ENCODE measurements around the gene NCBP2L.
A peak's percentile ranks its signal among the peaks of the same experiment; 100 is the strongest.
"Not testable (repeated sequence)": the region's sequence is repeated elsewhere in the genome, so short reads cannot be mapped to it uniquely, and the experiment has no call there.

NCBP2L gene

DNA sequence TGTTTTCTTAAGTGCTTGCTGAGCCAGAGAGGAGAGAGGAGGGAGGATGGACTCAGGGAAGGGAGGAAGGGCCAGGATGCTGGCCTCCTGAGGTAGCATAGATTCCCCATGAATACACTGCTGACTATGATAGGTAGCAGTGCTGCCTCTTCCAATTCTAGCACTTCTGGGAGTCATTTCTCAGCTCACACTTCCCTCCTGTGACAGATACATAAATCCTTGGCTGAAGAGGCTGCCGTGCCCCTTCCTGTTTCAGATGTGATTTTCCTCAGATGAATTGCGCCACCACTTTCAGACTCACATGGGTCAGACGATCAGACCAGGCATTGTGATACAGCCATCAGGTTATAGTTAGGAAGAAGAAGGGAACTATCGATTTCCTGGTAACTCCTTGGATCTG lies 24.3 kb upstream of the NCBP2L start:
- no peak for DNase-seq

DNA sequence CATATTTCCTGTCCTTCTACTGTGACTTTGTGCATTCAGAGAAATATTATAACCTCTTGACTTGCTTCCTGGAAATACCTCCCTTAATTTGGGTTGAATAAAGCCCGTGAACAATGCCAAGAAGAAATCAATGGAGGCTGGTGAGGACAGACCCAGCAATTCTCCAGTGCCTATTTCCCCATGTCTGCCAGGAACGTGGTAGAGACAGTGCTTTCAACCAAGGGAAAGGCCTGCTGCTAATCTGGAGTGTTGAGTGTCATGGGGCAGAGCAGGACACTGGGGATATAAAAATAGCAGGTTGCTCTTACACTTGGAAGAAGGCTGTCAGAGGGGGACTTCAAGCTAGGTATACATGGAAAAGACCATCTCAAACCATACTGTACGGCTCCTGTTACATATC lies 21.8 kb upstream of the NCBP2L start:
- no peak for DNase-seq

DNA sequence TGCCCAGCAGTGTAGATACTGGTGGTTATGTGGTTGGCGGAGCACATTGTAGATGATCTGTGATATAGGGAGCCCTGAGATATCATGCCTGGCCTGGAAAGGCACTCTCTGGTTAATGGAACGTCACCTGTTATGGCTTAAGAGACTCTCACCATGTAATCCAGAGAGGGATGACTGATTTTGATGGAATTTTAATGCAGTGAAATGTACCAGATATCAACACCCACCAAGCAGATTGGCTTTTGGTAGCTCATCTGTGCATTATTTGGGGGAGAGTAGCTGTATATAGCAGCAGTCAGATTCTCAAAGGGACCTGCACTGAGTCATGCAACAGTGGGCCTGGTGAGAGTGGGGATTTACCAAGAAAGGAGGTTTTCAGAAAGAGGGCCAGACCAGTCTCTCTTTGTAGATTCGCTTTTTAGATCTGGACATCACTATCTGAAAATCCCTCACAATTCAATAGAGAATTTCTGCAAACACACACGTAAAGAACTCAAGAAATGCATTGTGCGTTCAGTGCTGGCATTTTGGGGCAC lies 19.2 kb upstream of the NCBP2L start:
- DNase-seq: no peak

DNA sequence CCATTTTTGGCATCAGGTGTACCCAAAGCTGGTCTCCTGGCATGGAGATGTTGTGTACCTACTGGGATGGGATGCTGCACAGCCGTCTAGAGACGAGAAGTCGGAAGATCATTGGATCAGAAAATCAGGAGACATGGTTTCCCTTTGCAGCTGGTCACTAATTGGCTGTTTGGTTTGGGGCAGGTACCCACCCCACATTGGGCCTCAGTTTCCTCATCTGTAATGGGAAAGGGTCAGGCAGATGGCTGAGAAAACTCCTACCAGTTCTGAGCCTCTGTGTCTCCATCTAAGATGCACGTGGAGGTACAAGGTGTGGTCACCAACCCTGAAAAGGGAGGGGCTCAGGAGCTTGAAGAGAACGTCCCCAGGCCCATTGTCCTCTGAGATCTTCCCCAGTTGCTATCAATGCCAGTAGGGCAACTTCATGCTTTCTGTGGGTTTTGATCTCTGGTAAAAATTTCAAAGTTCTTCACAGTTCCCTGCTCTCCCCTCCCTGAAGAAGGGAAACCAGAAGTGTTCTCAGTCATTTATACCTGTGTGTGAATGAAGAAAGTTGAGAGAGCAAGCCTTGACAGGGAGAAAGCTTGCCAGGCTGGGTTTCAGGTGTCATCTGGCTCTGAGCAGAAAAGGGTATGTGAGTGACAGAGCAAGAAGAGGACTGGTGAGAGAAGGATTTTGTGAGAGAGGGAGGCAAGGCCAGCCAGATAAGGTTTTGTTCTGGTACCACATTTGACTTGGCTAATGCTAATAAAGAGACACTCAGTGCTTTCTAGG lies 17.0 kb upstream of the NCBP2L start:
- no peak for DNase-seq

DNA sequence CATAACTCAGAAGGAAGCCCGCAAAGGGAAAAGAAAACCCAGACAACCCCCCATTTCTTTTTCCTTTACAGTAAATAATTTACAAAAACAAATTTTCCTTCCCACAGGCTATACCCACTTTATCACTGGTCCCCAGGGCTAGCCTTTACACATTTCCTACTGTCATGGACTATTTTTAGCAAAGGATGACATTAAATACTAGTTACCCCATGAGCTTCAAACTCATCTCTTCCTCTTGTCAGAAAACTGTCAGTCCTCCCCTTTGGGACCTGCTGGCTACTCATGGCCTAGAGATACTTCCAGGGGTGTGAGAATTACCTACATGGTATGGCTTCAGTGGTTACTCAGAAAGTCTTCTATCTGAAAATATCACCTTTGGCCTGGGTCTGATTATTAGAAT lies 13.9 kb upstream of the NCBP2L start:
- DNase-seq: no peak

DNA sequence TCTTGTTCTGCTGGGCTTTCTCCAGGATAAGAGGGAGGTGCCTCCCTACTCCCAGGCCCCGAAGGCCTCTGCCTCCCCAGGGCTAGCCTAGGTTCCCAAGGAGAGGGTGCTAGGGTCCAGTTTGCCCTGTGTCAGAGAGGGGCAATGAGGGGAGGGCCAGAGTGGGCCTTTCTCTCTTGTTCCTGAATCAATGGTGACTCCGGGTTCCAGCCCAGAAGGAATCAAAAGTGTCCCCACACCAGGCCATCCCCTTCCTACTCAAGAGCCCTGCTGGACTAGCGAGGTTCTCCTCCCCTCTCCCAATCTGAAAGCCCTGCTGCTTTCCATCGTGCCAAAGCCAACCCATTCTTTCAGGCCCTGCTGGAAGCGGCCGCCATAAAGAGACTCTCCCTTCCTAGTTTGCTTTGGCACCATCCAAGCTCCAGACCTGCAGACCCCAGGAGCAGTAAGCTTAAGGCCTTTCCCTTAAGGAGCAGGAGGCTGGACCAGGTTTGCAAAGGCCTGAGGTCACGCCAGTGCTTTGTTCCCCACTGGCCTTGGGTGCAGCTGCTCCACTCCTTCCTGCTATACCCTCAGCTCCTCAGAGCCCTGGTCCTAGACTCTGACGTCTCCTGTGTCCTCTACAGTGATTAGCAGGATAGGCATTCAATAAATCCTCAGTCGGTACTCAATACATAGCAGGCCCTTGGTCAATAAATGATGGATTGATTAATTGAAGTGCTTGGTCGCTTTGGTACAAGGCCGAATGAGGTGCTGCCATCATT lies 12.5 kb upstream of the NCBP2L start:
- no peak for DNase-seq

DNA sequence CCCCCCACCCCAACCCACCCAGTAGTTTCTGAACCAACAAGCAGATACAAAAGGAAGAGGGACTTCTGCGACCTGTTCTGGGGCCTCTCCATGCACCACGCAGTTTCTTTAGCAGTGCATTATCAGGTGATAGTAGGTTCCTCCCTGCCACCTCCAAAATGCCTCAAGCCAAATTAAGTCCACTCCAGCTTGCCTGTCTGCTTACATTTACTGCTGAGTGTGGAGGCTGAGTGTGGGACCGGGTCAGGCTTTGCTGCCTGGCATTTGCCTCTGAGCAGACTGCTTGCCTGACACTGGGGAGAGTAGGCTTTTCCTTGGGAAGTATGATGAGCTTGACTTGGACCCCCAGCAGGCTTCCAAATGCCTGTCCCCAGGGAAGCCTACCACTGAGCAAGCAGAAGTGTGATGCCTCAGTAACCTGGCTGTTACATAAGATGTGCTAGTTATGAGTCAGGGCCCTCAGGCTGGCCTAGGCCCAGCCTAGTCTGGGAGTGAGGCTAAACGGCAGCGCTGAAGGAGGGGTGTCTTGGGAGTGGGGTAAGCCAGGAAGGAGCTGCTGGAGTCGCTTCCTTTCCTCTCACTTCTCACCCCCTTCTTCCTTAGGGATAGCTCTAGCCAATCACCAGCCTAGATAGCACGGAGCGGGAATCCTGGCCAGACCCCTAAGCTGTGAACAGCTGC lies 10.9 kb upstream of the NCBP2L start:
- DNase-seq: no peak

DNA sequence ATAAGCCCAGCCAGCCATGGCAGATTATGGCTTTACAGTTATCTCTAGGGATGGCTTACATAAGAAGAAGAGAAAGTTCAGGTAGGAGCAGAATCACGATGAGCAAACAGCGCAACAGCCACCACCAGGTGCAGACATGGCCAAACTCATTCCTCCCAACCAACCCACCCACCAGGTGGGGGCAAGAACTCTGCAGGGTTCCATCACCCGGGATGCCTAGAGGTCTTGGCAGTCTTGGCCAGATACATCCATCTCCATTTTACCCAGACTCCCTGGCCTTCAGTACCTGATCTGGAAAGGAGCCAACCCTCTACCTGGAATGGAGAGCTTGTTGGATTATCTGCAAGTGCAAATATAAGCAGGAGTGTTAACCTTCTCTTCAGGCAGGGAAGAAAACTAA lies 9.5 kb upstream of the NCBP2L start:
- DNase-seq: no peak

DNA sequence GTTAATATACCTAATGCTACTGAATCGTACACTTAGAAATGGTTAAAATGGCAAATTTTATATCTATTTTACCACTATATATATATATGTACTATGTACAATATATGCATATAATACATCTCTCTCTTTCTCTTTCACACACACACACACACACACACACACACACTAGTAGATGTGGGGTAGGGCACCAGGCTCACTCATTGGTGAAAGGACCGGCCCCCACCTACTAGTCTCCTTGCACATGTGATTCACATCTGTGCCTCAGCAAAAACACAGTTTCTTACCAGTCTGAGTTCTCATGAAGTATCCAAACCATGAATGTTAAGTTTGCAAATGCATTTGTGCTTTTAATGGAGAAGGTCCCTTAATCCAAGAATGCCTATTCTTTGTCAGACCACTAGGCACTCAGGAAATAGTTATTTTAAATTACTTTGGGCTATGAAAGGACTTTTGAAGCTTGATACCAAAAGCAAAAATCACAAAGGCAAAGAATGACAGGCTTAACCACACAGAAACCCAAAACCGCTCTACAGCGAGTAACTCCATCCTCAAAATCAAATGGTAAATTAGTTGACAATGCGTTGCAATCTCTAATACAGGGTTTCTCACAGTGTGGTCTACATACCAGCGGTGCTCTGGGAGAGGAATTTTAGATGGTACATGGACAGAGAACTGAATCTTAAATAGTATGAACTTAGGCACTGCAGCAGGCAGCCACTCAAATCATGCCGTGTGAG lies 7.8 kb upstream of the NCBP2L start:
- DNase-seq: no peak

DNA sequence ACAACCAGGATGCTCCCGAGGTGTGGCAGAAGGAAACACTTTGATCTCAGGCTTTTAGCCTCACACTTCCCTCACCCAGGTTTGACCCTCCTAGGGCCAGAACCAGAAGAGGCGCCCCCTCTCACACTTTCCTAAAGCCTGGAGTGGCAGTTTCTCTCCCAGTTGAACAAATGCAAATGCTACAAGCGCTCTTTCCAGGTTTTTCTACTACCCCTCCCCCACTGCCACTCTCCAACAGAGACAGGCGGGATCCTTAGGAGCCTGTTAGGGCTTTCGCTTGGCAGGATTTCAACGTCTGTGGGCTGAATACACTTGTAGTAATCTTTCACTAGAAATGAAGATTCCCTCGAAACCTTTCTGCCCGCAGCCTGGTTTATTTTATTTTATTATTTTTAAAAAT lies 4.3 kb upstream of the NCBP2L start:
- DNase-seq: no peak

DNA sequence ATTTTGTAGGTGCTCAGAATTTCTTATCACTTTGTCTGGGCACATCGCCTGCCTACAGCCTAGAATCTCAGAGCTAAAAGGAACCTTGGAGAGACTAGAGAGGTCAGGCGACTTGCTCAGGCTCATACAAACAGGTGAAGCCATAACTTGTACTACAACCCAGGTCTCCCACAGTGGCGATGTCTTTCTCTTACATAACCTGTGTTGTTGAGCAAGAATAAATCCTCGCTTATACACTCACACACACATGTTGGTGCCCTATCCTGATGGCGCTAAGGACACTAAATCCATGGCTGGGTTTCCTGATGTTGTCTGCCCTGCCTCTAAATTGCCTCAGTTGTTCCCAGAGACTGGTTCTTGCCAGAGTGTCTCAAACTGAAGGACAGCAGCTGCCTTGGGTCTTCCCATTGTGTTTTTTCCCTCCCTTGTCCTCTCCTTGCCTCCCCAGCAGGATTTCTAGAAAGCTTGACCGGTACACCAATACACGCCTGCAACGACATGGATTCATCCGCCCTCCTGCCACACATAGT lies 3.6 kb upstream of the NCBP2L start:
- DNase-seq: no peak

DNA sequence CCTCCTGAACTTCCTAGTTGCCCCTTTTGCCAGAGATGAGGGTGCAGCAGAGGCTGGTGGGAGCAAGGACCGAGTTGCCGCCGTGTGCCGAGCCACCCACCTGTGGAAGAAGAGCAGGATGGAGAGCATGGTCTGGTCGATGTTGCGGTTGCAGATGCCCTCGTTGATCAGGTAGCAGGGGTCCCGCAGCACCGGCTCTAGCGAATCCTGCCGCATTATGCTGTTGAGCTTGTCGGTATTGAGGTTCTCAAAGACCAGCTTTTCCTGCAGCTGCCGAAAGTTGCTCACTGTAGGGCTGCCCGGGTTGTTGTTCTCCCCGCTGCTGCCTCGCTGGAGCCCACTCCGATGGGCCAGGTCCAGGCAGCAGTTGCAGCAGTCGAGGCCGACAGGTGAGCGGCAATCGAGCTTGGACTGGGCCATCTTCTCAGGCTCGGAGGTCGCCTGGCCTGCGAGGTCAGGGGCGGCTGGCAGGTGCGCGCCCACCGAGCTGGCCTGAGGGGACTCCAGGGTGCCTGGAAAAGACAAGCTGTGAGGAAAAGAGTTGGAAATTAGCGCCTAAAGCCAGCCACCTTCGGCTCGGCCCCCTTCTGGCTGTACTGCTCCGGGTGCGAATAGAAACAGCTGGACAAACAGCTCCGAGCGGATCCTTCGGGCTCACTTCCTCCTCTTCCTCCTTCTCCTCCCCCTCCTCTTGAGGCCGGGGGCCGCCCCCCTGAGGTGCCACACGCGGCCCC lies 2.4 kb upstream of the NCBP2L start:
- DNase-seq: no peak

DNA sequence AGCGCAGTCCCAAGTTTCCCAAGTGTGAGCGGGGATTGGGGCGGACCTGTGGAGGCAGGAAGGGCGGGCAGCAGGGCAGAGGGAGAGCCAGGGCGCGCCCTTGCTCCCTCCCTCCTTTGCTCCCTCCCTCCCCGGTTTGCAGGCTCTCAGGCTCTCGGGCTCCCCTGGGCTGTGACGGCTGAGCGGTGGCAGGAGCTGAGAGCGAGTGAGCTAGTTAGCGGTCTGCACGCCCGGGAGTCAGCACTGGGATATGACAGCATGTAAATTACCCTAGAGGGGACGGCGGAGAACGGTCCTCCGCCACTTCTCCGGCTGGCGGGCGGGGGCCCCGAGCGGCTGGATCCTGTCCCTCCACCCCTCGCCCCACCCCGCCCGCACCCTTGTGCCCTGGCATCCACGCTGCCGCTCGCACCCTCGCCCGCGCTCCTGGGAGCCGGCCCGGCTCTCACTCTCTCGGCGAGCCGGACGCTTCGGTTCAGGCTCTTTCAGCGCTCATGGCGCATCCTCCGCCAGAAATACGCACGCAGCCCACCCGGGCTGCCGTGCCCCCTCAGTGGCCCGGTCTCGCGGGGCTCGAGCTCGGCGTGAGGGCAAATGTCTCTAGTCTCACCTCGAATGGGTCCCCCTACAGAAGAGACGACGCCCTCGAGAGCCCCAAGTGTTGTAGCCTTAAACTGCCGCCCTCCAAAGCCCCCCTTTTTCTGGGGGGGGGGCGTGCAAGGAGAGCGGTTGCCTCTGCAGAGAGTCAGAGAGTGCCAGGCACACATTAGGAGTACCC lies 1.6 kb upstream of the NCBP2L start, which contains the start of gene TSC22D3:
TSC22D3 (minus strand) TSS at position 54 of the 778 bp plus-strand sequence. CDS start 368 bp downstream, outside the sequence.
- peak in 1 of 2 experiments; percentile 12 for DNase-seq

DNA sequence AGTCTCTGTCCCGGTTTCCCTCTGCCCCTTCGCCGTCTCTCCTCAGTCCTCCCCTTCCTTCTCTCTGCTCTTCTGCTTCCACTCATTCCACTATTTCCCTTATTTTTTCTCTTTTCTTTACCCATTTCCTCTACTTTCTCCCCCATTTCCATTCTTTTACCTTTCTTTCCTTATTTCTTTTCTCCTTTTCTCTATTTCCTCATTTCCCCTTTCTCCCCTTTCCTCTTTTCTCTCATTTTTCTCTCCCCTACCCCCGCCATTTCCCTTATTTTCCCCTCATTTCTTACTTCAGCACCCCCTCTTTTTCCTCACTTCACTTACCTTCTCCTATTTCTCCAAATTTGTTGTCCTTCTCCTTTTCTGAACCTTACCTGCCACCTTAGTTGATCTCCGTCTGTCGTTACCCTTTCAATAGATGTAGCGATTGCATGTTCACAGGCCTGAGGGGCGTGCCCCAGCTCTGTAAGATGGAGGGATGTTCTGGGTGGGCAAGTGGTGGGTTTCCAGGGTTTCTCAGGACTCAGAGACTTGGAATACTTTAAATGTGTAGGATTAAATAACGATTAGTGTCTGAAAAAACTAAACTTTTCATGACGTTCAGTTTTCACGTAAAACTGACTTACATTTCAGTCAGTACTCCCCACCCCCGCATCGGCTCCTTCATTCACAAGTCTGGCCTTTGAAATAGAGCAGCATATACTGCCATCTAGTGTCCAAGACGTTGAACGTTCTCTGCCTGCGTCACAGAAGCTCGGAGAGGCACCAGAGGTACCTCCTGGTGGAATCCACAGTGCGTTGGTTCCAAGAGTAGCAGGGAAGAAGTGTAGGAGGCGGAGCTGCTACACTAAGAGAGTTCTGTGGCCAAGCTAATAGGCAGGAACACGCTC lies 641 bp upstream of the NCBP2L start:
- DNase-seq: peak; percentile 3 to 44

DNA sequence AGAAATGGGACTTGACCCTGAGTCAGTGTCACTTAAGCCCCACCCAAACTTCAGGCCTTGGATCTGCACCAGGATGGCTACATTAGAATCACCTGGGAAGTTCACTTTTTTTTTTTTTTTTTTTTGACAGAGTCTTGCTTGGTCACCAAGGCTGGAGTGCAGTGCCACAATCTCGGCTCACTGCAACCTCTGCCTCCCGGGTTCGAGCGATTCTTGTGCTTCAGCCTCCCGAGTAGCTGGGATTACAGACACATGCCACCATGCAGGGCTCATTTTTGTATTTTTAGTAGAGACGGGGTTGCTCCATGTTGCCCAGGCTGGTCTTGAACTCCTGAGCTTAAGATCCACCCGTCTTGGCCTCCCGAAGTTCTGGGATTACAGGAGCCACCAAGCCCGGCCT lies 3.0 kb downstream of the NCBP2L start:
- no peak for DNase-seq

DNA sequence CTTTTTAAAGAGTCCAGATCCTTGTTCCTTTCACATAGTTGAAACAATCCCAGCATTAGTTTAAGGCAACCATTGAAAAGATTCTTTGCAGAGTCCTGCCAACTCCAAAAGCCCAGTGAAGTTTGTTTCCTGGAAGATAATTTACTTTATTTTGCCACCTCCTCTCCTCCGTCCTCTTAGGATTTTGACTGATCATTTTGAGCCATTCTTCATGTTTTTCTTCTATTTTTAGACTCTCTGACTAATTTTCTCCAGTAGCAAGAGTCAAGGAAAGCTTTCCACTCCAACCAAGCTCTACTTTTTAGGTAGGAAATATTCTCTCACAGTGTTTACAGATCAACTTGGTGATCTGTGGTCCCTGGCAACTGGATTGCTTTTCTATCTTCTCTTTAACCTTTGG lies 10.3 kb downstream of the NCBP2L start:
- no peak for DNase-seq

DNA sequence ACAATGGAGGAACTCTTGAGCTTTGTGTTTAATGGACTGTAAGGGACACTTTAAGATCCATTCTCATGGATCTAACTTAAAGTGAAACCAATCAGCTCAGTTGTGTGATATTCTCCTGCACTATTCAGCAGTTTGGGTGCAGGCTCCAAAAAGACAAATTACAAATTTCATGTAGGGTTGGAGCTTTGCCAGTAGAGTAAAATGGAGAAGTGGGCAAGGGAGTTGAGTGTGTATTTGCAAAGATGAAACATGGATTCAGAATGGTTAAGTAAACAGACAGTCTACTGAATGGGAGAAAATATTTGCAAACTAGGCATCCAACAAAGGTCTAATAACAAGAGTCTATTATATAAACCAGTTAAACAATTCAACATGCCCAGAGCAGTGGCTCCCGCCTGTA lies 26.9 kb downstream of the NCBP2L start:
- DNase-seq: no peak

DNA sequence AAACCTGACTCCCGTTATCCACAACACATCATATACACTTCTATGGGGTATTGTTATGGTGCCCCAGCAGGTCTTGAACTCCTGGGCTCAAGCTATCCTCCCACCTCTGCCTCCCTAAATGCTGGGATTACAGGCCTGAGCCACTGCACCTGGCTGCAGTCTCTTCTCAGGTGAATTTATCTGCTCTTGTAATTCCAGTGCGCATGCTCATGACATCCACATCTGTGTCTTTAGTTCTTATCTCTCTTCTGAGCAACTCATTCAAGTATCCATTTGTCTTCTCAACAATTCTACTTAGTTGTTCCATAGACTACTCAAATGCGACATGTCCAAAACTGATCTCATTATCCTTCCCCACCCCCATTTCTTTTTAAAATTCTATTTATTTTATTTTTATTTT lies 27.6 kb downstream of the NCBP2L start:
- DNase-seq: no peak

DNA sequence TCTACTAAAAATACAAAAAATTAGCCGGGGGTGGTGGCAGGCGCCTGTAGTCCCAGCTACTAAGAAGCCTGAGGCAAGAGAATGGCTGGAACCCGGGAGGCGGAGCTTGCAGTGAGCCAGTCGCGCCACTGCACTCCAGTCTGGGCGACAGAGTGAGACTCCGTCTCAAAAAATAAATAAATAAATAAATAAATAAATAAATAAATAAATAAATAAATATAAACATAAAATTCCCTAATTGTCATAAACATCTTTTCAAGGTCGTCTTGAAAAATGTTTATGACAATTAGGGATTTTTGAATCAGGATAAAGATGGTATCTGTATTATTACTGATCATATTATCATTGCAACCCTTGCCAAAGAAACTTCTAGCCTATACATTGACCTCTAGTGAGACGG lies 32.5 kb downstream of the NCBP2L start:
- DNase-seq: not testable (repeated sequence)

Measured in NCI-H187 (cell line).